GM19238 (cell line): ENCODE data around the gene YWHAG.
"Not testable (repeated sequence)": the region's sequence is repeated elsewhere in the genome, so short reads cannot be mapped to it uniquely, and the experiment has no call there.

ENCODE experiments used
- DNase-seq: peaks from one replicate; pipeline ENCODE4 v3.0.0; 2011; ENCODE audit warnings: low spot score; ENCODE audit not compliant: insufficient read length

The YWHAG gene

DNA sequence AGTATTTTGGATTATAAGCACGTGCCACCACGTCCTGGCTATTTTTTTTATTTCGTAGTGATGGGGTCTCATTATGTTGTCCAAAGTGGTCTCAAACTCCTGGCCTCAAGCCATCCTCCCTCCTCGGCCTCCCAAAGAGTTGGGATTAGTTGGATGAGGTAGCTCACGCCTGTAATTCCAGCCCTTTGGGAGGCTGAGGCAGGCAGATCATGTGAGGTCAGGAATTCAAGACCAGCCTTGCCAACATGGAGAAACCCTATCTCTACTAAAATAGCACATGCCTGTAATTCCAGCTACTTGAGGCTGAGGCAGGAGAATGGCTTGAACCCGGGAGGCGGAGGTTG is 21.8 kb upstream of the YWHAG start:
- no peak for DNase-seq

DNA sequence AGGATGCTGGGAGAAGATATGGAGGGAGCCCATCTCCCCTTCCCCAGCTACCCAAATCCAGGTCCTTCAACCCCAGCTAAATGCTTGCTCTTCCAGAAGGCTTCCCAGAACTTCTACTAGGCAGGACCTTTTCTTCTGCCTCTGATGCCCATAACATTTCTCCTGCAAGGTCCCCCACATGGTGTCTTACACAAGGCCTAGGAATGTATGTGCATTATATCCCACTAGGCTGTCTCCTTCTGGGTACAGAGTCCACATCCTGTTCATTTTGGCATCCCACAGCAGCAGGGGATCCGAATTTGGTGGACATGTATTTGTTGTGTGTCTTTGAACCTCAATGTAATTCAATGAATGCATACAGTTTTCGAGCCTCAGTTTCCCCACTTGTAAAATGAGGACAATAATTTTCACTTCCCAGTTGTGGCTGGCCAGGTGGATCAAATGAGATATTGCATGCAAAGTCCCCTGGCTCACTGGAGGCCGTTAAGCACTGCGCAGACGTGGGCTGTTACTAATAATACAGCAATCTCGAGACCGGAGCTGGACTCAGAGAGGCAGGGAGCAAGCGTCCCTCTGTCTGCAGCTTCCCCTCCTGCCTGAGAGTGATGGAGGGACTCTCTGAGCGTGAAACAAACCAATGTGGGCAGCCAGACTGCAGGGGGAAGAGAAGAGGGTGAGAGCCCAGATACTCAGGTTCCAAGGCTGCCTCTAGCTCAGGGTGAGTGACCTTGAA is 18.6 kb upstream of the YWHAG start:
- no peak for DNase-seq

DNA sequence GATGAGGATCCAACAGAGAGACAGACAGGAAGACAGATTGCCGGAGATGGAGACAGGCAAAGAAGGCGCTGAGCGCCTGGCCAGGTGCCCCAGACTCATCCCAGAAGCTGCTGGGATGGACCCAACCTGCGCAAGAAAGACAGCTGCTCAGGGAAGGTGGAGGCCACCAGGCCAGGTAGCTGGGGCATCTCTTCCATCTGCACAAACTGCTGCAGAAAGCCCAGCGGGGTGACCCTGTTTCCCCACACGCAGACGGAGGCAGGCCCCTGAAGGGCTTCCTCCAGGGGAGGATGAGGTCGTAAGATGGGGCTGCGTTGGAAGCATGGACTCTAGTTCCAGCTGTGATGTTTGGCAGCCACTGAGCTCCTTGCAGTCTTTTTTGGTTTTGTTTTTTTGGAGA is 16.5 kb upstream of the YWHAG start:
- DNase-seq = no peak

DNA sequence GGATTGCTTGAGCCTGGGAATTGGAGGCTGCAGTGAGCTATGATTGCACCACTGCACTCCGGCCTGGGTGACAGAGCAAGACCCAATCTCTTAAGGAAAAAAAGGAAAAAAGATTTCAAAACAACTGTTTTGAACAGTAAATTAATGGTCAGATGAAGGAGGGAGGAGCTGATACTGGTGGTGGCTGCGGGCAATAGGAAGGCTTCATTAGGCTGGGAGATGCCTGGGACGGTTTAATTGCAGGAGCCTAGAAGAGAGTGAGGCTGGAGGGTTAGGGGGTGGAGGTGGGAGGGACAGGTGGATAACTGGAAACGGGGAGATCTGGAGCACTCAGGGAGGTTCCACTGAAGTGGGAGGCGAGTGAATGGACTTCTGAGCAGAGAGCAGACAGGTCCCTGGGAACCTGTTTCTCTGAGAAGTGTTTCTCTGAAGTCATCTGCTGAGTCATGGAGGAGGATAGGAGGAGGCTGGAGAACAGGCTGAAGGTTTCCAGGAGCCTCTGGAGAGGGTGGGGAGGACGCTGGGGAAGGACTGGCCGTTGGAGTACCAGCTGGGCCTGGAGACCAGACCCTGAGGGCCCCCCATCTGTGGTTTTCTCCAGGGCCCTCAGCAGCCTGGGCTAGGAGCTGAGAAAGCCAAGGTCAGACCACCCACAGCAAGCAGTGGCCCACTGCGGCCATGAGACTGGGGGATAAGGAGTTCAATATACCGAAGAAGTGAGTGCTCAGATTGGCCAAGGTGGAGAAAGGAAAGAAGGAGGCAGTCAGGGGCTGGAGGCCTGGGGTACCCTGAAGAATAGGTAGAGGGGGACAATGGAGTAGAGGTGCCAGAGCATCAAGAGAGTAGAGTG is 14.4 kb upstream of the YWHAG start:
- no peak for DNase-seq

DNA sequence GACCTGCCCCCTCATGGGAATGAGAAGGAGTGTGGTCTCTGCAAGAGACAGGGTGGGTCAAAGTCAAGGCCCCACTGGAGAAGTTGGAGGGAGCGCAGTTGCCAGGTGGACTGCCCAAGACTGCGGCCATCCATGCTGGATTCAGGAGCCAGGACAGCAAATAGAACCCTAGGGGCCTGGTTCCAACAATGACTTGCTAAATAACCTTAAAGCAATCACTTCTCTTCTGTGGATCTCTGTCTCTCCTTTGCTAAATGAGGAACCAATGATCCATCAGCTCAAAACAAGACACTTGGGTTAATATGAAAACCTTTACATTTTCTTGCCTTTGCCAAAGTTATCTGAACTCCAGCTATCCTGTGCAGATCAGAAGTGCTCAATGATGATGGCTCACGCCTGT is 12.6 kb upstream of the YWHAG start:
- no peak for DNase-seq

DNA sequence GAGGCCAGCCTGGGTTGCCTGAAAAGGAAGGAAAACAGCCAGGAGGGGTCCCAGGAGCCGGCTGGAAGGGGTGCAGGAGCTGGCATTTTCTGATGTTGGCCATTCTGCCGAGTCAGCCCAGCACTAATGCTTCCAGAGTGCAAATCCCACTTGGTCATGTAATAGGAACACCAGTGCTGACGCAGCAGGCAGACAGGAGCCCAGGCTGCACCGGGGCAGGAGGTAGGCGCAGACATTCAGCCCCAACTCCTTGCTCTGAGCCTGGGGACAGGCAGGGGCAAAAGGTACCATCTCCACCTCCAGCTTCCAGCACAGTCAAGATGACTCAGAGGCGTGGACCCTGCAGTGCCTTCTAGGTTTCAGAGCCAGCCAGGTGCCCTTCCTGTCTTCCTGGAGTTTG is 10.2 kb upstream of the YWHAG start:
- no peak for DNase-seq

DNA sequence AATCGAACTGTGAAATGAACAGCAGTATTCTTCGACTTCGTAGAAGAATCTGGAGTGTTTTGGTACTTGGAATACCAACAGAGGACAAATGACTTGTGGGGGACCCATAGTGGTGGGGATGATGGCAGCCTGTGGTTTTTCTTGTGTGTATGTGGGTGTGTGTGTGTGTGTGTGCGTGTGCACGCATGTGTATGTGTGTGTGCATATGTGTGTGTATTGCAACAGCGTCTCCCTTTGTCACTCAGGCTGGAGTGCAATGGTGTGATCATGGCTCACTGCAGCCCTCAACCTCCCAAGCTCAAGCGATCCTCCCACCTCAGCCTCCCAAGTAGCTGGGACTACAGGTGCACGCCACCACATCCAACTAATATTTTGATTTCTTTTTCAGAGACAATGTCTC is 9.4 kb upstream of the YWHAG start:
- DNase-seq = no peak

DNA sequence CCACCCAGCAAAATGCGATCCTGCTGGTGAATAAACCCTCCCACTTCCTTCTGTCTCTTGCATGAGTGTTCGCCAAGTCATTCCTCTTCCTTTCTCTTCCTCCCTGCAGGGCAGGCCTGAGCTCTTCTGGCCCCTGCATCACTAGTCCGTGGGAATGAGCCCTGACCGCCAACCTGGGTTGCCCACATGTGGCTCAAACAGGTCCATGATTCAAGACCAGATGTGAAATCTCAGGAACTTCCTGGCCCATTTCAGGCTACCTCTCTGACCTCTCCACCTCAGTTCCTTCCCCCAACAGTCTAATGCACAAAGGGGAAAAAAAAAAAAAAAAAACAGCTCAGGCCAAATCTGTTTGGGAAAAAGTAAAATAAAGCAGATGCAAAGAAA is 5.4 kb upstream of the YWHAG start:
- no peak for DNase-seq

DNA sequence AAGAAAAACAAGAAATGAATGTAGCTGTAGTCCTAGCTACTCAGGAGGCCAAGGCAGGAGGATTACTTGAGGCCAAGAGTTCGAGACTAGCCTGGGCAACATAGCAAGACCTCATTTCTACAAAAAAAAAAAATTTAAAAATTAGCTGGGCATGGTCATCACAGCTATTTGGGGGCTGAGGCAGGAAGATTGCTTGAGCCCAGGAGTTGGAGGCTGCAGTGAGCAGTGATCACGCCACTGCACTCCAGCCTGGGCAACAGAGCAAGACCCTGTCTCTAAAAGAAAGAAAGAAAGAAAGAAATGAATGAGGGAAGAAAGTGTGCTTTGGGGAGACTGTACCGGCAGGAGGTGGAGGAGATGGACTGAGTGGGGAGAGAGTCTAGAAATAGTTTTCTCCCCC is 5.0 kb upstream of the YWHAG start:
- not testable (repeated sequence) for DNase-seq

DNA sequence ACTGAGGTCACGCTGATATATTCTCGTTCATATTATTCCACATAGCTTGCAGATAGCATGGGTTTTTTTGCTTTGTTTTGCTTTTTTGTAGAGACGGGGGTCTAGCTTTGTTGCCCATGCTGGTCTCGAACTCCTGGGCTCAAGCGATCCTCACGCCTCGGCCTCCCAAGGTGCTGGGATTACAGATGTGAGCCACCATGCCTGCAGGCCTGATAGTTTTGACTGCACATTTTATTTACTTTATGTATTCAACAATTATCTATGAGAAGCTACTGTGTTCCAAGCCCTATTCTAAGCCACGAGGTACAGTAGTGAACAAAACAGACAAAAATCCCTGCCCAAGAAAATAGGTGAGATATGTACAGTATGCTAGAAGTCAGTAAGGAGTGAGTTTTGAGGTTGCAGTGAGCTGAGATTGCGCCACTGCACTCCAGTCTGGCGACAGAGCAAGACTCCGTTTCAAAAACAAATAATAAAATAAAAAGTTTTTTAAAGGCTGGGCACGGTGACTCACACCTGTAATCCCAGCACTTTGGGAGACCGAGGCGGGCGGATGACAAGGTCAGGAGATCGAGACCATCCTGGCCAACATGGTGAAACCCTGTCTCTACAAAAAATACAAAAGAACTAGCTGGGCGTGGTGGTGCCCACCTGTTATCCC is 1.3 kb upstream of the YWHAG start:
- no peak for DNase-seq

DNA sequence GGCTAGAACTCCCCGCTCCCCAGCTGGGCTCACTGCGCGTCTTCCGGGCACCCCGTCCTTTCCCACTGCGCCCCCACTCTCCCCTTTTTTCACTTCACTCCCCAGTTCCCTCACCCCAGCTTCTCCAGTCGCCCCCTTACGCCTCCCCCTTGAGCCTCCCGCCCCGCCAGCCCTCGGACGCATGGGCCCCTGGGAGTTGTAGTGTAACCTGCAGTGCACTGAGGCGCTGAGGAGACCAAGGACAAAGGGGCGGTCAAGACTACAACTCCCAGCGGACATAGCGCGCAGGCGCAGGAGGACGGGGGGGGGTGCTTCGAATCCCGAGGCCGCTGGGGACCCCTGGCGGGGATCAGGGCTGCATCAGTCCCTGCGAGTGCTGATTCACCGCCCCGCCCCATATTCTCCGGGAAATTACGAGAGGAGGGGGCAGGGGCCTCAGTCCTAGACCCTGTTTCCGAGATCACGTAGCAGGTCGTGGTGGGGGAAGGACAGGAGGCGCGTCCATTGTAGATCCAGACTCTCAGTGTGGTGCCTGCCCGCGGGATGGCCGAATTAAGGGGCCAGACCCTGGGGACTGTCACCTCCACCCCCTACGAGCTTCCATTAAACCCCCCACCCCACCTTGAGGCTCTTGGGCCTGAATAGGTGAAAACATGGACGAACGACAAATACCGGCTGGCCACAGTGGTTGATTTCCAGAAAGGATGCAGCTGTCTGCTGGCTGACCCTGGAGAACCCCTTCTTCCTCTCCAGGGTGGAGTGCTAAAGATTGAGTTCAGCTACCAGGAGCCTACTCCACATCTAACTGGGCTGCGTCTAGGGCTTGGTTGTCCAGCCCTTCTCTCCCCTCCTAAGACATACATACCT is 553 bp upstream of the YWHAG start:
- DNase-seq = peak; percentile 92

DNA sequence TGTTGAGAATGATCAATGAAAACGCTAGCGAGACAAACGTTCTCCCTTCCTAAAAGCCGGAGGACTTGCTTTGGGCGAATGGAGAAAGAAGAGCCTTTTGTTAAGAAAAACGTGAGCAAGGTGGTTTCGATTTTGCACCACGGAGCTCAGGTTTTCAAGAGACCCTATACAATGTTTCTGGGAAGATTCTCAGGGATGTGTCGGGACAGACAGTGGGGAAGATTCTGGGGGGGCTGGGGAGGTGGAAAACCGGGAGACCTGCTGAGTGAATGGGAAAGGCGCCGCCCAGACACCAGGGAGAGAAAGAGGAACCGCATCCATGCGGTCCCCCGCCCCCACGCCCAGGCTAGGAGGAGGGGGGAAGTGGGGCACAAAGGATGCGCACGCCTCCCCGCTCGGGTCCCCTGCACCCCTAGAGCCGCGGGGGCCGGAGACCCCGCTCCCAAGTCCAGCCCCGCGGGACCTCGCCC is 745 bp downstream of the YWHAG start:
- peak; percentile 45 for DNase-seq

DNA sequence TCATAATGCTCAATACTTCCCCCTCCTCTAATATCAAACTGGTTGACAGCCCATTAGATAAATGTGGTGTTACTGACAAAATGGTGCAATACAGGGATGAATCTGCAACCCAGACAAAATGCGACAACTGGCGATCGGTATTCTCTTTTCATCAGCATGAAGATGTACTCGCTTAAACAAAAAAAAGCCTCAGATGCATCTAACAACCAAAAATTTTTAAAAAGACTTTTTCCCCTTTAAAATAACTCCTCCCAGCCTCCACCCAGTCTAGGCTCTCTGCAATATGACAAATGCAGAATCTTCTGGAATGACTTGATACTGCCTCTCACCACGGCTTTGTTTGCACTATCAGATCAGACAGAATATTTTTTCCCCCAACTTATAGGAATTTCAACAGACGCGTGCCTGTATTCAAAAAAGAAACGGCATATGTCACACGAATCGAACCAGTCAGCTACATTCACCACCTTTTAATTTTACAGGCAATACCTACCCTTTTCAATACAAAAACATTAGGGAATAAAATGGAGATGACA is 1.2 kb downstream of the YWHAG start:
- no peak for DNase-seq

DNA sequence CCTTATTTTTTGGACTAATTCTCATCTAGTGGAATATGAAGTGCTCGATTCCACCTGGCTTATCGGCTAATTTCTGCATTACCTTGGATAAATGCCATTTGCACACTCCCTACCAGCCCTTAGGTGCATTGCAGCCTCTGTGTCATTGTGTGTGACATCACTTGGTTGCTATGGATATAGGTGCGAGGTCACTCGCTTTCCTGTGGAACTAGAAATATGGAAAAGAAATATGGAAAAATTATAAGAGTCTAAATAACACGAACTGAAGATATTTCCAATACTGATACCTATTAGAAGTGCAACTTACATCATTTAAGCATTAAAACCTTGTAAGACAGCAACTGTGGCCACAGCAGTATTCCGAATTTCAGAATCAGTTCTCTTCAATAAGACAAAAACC is 2.0 kb downstream of the YWHAG start:
- DNase-seq = no peak

DNA sequence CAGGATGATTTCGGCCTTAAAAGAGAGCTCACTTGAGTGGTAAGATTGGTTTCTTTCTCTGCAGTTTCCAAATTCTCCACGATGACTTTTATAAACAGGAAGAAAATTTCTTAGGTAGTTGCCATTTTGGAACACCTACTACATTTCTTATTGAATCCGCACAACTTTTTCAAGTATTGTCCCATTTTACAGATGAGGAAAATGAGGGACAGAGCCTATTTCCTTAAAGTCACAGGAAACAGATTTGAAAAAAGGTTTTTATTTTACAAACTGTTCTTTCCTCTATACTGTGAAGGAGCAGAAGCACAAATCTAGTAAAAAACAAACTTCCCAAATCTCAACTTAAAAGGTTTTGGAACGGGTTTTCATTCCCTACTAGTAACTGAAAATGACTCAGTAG is 2.7 kb downstream of the YWHAG start:
- DNase-seq = no peak

DNA sequence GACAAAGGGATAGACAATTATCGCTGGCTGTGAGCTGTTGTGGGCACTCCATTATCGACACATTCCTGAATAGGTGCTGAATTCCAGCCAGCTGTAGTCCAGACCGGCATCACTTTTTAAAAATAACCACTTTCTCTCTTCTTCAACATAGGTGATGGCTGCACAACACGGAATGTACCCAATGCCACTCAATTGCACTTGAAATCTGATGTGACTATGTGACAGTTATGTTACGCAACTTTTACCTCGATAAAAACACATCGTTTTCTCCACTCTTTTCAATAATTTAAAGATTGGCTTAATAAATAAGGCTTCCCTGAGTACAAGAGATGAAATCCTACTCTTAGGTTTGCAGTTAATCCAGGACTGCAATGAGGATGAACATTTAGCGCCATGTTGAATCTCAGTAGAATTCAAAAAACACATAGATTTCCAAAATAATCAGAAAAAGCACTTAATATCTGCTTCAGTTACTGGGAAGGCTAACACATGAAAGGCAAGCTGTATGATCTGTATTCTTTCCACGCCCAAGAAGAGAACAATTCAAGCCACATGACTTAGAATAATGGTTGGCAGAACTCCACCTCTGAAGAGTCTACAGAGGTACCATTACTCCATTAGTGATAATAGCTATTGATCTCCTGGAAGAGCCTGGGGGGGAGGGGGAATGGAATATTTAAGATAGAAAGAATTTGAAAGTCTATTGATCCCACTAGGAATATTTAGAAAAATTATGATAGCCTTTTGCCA is 3.6 kb downstream of the YWHAG start:
- DNase-seq = no peak

DNA sequence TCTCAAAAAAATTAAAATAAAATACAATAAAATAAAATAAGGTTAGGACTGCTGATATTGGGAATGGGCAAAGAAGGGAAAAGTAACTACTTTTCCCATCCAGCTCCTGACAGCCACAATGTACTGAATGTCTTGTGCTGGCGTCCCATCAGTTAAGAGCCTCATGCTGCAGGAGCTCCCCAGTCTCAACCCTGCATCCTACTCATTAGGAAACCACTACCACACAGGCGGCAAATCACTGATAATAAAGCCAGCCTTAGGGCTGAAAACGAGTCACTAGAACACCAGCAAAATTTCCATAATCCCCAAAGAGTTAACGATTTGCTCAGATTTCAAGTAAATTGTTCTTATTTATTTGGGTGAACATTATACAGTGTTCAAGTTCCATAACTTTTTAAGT is 4.3 kb downstream of the YWHAG start:
- no peak for DNase-seq

DNA sequence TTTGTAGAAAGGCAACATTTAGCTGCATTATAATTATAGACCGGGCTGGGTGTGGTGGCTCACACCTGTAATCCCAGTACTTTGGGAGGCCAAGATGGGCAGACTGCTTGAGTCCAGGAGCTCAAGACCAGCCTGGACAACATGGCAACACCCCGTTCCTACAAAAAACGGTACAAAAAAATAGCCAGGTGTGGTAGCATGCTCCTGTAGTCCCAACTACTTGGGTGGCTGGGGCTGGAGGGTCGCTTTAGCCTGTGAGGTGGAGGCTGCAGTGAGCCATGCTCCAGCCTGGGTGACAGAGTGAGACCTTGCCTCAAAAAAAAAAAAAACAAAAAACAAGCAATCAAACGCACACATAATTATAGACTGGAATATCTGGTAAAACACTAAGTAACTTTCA is 5.0 kb downstream of the YWHAG start:
- DNase-seq = no peak

DNA sequence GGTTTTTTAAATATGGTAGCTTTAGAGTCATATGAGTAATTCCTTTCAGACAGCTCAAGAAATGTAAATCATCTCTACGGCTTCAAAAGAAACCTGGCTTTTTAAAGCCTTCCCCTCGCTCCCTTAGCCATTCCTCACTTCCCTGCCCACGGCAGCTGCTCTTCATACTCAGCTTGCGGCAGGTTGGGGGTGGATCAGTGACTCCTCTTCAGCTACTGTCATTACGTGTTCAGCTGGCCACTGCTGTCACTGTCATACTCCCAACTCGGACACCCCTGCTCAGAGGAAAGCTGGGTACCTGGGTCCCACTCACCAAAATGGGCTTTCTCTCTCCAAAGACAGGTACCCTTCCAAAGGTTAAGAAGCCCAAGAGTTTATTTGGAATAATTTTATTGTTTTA is 6.6 kb downstream of the YWHAG start:
- no peak for DNase-seq

DNA sequence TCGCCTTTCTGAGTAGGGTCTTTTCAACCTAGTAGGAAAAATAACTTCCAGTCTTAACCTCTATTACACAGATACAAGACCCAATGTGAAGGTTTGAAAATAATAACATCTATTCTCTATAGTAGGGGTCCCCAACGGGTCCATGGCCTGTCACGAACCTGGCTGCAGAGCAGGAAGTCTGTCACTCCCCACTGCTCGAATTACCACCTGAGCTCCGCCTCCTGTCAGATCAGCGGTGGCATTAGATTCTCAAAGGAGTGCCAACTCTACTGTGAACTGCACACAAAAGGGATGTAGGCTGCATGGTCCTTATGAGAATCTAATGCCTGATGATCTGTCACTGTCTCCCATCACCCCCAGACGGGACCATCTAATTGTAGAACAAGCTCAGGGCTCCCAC is 7.4 kb downstream of the YWHAG start:
- no peak for DNase-seq
